ENCODE results near the gene S100A5. TPM values are rescaled to one million over a fixed set of nuclear protein-coding genes. Genes with fewer than 3 reads are reported as not detected.

The S100A5 gene
- total RNA-seq, 1 experiment from 2014 or later = not detected

GRCh38 chr1:153535242-153536011, 5.3 kb downstream of the S100A5 start, which contains the start of gene S100A6:
S100A6 (minus strand) TSS chr1:153535991; CDS start chr1:153535339, 652 bp downstream.
- CTCF ChIA-PET = interaction anchor here (0.5 to 11.3 kb wide), 18 partner anchors 10 to 431 kb away, joined by 3 to 224 read pairs (median 4); partner anchors contain the start of genes S100A14, S100A16, S100A2 and S100A3
- H3K4me1 Mint-ChIP-seq (ENCODE audit: insufficient read depth, unreplicated experiment) = peaks cover 65% of the 10 kb centered on the region
- no peaks in the 10 kb centered on the region for H3K27me3 Mint-ChIP-seq (ENCODE audit: insufficient read depth, unreplicated experiment)
- peak within 1 kb of the TSS; percentile 99 for H3K4me3 Mint-ChIP-seq (ENCODE audit: unreplicated experiment)
- intact Hi-C loops (cut with micrococcal nuclease) = no loop called here
- no peak for TF ChIP-seq CTCF (IDR thresholded peaks at IDR 0.05; ENCODE audit: unreplicated experiment)
- DNase-seq (ENCODE audit: unreplicated experiment) = peak; percentile 76
- POLR2A ChIA-PET = interaction anchor here (0.6 to 36.1 kb wide), 16 partner anchors 18 to 1647 kb away, joined by 3 to 2106 read pairs (median 8); partner anchors contain the start of genes CHTOP, CREB3L4, RPS27 and S100A13
- TSS peak; percentile 77 for BruUV-seq (replicated peaks)
- peak within 1 kb of the TSS; percentile 75 for H3K27ac Mint-ChIP-seq (ENCODE audit: low read depth, unreplicated experiment)
- H3K36me3 Mint-ChIP-seq (ENCODE audit: insufficient read depth, unreplicated experiment) = peaks cover 27% of the 10 kb centered on the region
- H3K9me3 Mint-ChIP-seq (ENCODE audit: unreplicated experiment) = no peaks in the 10 kb centered on the region

DNA sequence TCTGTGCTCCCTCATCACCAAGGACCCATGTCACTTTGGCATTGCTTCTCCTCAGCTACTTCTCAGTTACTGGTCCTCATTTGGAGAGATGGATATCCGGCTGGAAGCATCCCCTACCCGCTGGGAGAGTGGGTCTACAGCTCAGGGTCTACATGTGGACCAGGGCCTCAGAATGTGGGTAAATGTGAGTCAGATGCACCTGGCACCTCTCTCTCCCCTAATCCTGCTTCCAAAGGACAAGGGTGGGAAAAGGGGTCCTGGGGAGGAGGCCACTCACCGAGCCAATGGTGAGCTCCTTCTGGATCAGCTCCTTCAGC, 5.9 kb downstream of the S100A5 start:
- Mint-ChIP-seq H3K9me3 (ENCODE audit: unreplicated experiment) (no peaks in the 10 kb centered on the region), H3K36me3 (ENCODE audit: insufficient read depth, unreplicated experiment) (peaks cover 27% of the 10 kb centered on the region), H3K27ac (ENCODE audit: low read depth, unreplicated experiment) (peak overlapping the region; percentile 75), H3K4me3 (ENCODE audit: unreplicated experiment) (peak overlapping the region; percentile 99), H3K27me3 (ENCODE audit: insufficient read depth, unreplicated experiment) (no peaks in the 10 kb centered on the region), H3K4me1 (ENCODE audit: insufficient read depth, unreplicated experiment) (peaks cover 60% of the 10 kb centered on the region)
- ChIA-PET CTCF (interaction anchor here (0.6 to 11.3 kb wide), 13 partner anchors 9 to 142 kb away, joined by 3 to 224 read pairs (median 9); partner anchors contain the start of genes S100A14, S100A16, S100A2 and S100A3), POLR2A (interaction anchor here (0.6 to 36.1 kb wide), 12 partner anchors 18 to 1646 kb away, joined by 3 to 2106 read pairs (median 11); partner anchors contain the start of genes CHTOP, RPS27, S100A13 and S100A14)
- TF ChIP-seq CTCF (IDR thresholded peaks at IDR 0.05; ENCODE audit: unreplicated experiment) = no peak
- no peak for DNase-seq (ENCODE audit: unreplicated experiment)
- intact Hi-C loops (cut with micrococcal nuclease) = loop anchor here (1.0 to 5.0 kb wide), 2 partner anchors 10 to 137 kb away; partner anchors contain the start of genes ILF2 and S100A4
- no TSS peak for BruUV-seq (replicated peaks)

DNA sequence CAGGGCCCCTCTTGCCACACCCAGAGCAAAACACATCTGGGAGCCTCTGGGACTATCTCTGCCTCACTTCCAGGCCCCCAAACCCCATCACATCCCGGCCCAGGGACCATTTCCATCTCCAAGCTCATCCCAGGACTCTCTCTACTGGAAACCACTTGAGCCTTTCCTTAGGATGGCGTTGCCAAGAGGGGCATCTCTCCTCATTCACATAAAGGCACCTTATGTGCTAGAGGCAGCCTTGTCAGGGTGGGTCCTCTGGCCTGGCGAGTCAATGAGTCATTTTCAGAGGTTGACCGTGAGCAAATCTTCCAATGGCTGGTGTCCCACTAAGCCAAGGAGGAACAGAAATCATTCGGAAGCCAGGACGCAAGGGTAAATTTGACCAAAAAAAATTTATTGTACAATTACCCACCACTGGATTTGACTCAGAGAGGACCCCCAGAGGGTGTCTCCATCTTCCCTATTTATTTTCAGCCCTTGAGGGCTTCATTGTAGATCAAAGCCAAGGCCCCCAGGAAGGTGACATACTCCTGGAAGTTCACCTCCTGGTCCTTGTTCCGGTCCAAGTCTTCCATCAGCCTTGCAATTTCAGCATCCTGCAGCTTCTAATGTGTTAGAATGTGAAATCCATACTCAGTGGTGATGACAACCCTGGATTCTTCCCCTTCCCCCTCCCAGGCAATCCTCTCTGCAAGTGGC, 6.4 kb downstream of the S100A5 start:
- Mint-ChIP-seq H3K4me3 (ENCODE audit: unreplicated experiment) (peak overlapping the region; percentile 99), H3K27me3 (ENCODE audit: insufficient read depth, unreplicated experiment) (no peaks in the 10 kb centered on the region), H3K9me3 (ENCODE audit: unreplicated experiment) (no peaks in the 10 kb centered on the region), H3K27ac (ENCODE audit: low read depth, unreplicated experiment) (peak overlapping the region; percentile 75), H3K36me3 (ENCODE audit: insufficient read depth, unreplicated experiment) (peaks cover 27% of the 10 kb centered on the region), H3K4me1 (ENCODE audit: insufficient read depth, unreplicated experiment) (peaks cover 55% of the 10 kb centered on the region)
- intact Hi-C loops (cut with micrococcal nuclease) = loop anchor here (1.0 to 5.0 kb wide), 2 partner anchors 11 to 138 kb away; partner anchors contain the start of genes ILF2 and S100A4
- ChIA-PET CTCF (interaction anchor here (0.6 to 11.3 kb wide), 15 partner anchors 9 to 141 kb away, joined by 3 to 224 read pairs (median 15); partner anchors contain the start of genes S100A14, S100A16, S100A2 and S100A3), POLR2A (interaction anchor here (0.5 to 36.1 kb wide), 14 partner anchors 17 to 1487 kb away, joined by 3 to 2106 read pairs (median 10); partner anchors contain the start of genes CHTOP, RPS27, S100A13 and S100A14)
- no peak for TF ChIP-seq CTCF (IDR thresholded peaks at IDR 0.05; ENCODE audit: unreplicated experiment)
- peak; percentile 73 for DNase-seq (ENCODE audit: unreplicated experiment)
- TSS peak; percentile 88 for BruUV-seq (replicated peaks)

All from MCF 10A (cell line).